Measurements from ENCODE around the gene PHIP.

- TF ChIP-seq CTCF (IDR thresholded peaks at IDR 0.05; ENCODE audit: low read depth, low read length, poor library complexity, severe bottlenecking) = no peak
- TF ChIP-seq EZH2phosphoT487 (IDR thresholded peaks at IDR 0.05; ENCODE audit: borderline replicate concordance, low read length) = no peak
These were observed 11.7 kb downstream of the PHIP start for GRCh38 chr6:79066330-79066729.
